ENCODE measurements around the gene HEYL. TPM values are rescaled to one million over a fixed set of nuclear protein-coding genes. Genes with fewer than 3 reads are reported as not detected.

Gene HEYL
- total RNA-seq, 1 experiment from 2014 or later, result 8.8 TPM

GRCh38 chr1:39654291-39654690 lies 14.8 kb upstream of the HEYL start:
- H3K9ac ChIP-seq (ENCODE audit: low read length), result no peak overlapping the region
- H3K27me3 ChIP-seq (ENCODE audit: insufficient read depth, low read length), result no peaks in the 10 kb centered on the region
- H2AFZ ChIP-seq (ENCODE audit: low read depth, low read length, poor library complexity, severe bottlenecking), result peak overlapping the region; percentile 82
- ChIA-PET POLR2A (interaction anchor here (1.1 kb wide), 1 partner anchor 48 kb away, joined by 5 read pairs; no protein-coding TSS in a partner anchor), RAD21 (ENCODE audit: low non-redundant PET in 1 of 2, low total read pairs in 2 of 2, uncharacterized antibody in 2 of 2, unreplicated experiment in 2 of 2) (interaction anchor here (1.3 to 1.6 kb wide), 2 partner anchors 48 kb away, joined by 5 to 7 read pairs; no protein-coding TSS in a partner anchor), CTCF (interaction anchor here (1.0 to 3.4 kb wide), 6 partner anchors 20 to 260 kb away, joined by 3 to 36 read pairs (median 4); no protein-coding TSS in a partner anchor)
- DNase-seq (ENCODE audit: low read depth, low spot score) (no peak), ATAC-seq (no peak)
- H3K4me3 ChIP-seq (replicated peaks in 1 of 2; ENCODE audit: low read depth in 1 of 2, low read length in 2 of 2), result no peak overlapping the region
- intact Hi-C loops (cut with micrococcal nuclease), result no loop called here
- BruUV-seq (replicated peaks), result no TSS peak
- H3K4me2 ChIP-seq (ENCODE audit: low read length), result no peak overlapping the region
- TF ChIP-seq YY1 (IDR thresholded peaks at IDR 0.05; ENCODE audit: extremely low read depth, insufficient replicate concordance, low read depth, low read length) (no peak), POLR2A (IDR thresholded peaks at IDR 0.05; ENCODE audit: borderline replicate concordance, extremely low read depth, insufficient read depth, insufficient read length) (no peak), SP1 (IDR thresholded peaks at IDR 0.05; ENCODE audit: low read depth) (no peak), ELF1 (IDR thresholded peaks at IDR 0.05; ENCODE audit: borderline replicate concordance, low read depth) (no peak), ZBTB33 (IDR thresholded peaks at IDR 0.05; ENCODE audit: extremely low read depth, insufficient replicate concordance, low read length) (no peak), MAX (IDR thresholded peaks at IDR 0.05) (no peak), POLR2AphosphoS5 (IDR thresholded peaks at IDR 0.05; ENCODE audit: low read depth, low read length) (no peak), FOSL1 (IDR thresholded peaks at IDR 0.05; ENCODE audit: low read depth) (no peak), TCF7L2 (IDR thresholded peaks at IDR 0.05; ENCODE audit: borderline replicate concordance, extremely low read depth, insufficient read depth, insufficient read length) (no peak)
- H3K79me2 ChIP-seq (ENCODE audit: insufficient read depth, low read length), result no peaks in the 10 kb centered on the region
- no peaks in the 10 kb centered on the region for H4K20me1 ChIP-seq (ENCODE audit: insufficient read depth)
- no peaks in the 10 kb centered on the region for H3K9me3 ChIP-seq (ENCODE audit: control insufficient read depth in 1 of 2, insufficient read depth in 1 of 2, low read depth in 1 of 2, low read length in 2 of 2)
- no peaks in the 10 kb centered on the region for H3K36me3 ChIP-seq (ENCODE audit: control insufficient read depth in 1 of 2, insufficient read depth in 2 of 2, low read length in 2 of 2)
- H3K4me1 ChIP-seq (ENCODE audit: control insufficient read depth in 1 of 2, insufficient read depth in 2 of 2, low read length in 2 of 2), result peaks cover 0 to 19% of the 10 kb centered on the region in 2 experiments; a peak in 2 of 4 replicates
- H3K27ac ChIP-seq (ENCODE audit: low read depth, low read length), result no peak overlapping the region
- H3K9me2 ChIP-seq (ENCODE audit: insufficient read depth), result no peaks in the 10 kb centered on the region

Measured in HCT116 (cell line).